SH-SY5Y (cell line): ENCODE data around the gene CD82.
A peak's percentile ranks its signal among the peaks of the same experiment; 100 is the strongest.

Source experiments
- GATA2 ChIP-seq: IDR thresholded peaks from 2 replicates; pipeline ENCODE4 v1.6.1; 2011; ENCODE audit warnings: mild to moderate bottlenecking, low read depth, low read length
- GATA3 ChIP-seq: IDR thresholded peaks from 2 replicates; pipeline ENCODE4 v1.6.1; 2011; ENCODE audit warnings: low read depth, mild to moderate bottlenecking, low read length, moderate library complexity

The CD82 gene

GRCh38 chr11:44627911-44628729 lies 62.7 kb downstream of the CD82 start:
- TF ChIP-seq GATA3 (no peak), GATA2 (no peak)

GRCh38 chr11:44628730-44629700 lies 63.6 kb downstream of the CD82 start:
- no peak for TF ChIP-seq GATA3
- no peak for TF ChIP-seq GATA2

- TF ChIP-seq GATA2 = no peak
- TF ChIP-seq GATA3 = no peak
These were observed 64.4 kb downstream of the CD82 start for GRCh38 chr11:44629732-44630345.

GRCh38 chr11:44630511-44631210 lies 65.2 kb downstream of the CD82 start:
- TF ChIP-seq GATA3 (no peak), GATA2 (no peak)

- no peak for TF ChIP-seq GATA2
- no peak for TF ChIP-seq GATA3
These were observed 66.4 kb downstream of the CD82 start for GRCh38 chr11:44631831-44632230.

GRCh38 chr11:44632466-44633123 lies 67.1 kb downstream of the CD82 start:
- TF ChIP-seq GATA3 = no peak
- no peak for TF ChIP-seq GATA2

GRCh38 chr11:44633641-44634040 lies 68.2 kb downstream of the CD82 start:
- TF ChIP-seq GATA3 (no peak), GATA2 (no peak)

- TF ChIP-seq GATA2 (0 out of 2 replicates have a peak, but pooled peaks have one; percentile 13), GATA3 (no peak)
These were observed 69.2 kb downstream of the CD82 start for GRCh38 chr11:44634401-44635281.

- TF ChIP-seq GATA3 = no peak
- TF ChIP-seq GATA2 = no peak
These were observed 72.0 kb downstream of the CD82 start for GRCh38 chr11:44637487-44637886.

- TF ChIP-seq GATA2 = no peak
- TF ChIP-seq GATA3 = no peak
These were observed 72.6 kb downstream of the CD82 start for GRCh38 chr11:44638032-44638431.

- no peak for TF ChIP-seq GATA3
- no peak for TF ChIP-seq GATA2
These were observed 77.8 kb downstream of the CD82 start for GRCh38 chr11:44643217-44643616.

- no peak for TF ChIP-seq GATA2
- no peak for TF ChIP-seq GATA3
These were observed 80.4 kb downstream of the CD82 start for GRCh38 chr11:44645827-44646226.

GRCh38 chr11:44648109-44648508 lies 82.6 kb downstream of the CD82 start:
- TF ChIP-seq GATA3 = no peak
